Measurements from ENCODE around the gene SDF4. TPM values are rescaled to one million over a fixed set of nuclear protein-coding genes. Genes with fewer than 3 reads are reported as not detected.
"Not testable (repeated sequence)": the region's sequence is repeated elsewhere in the genome, so short reads cannot be mapped to it uniquely, and the experiment has no call there.

Gene SDF4
- polyA plus RNA-seq, 12 donors: 71.1 to 160 (median 81.8) TPM; not detected in 1

GRCh38 chr1:1179983-1180861, 51.6 kb downstream of the SDF4 start:
- no peak for DNase-seq

GRCh38 chr1:1179346-1179982, 52.3 kb downstream of the SDF4 start:
- no peak for DNase-seq

GRCh38 chr1:1178794-1179331, 52.9 kb downstream of the SDF4 start:
- DNase-seq: no peak

GRCh38 chr1:1177452-1178206, 54.2 kb downstream of the SDF4 start:
- DNase-seq: no peak

- no peak for DNase-seq
These were observed 54.9 kb downstream of the SDF4 start for GRCh38 chr1:1176931-1177330.

- DNase-seq: not testable (repeated sequence)
These were observed 55.6 kb downstream of the SDF4 start for GRCh38 chr1:1176063-1176761.

- no peak for DNase-seq
These were observed 56.4 kb downstream of the SDF4 start for GRCh38 chr1:1175221-1176062.

GRCh38 chr1:1173793-1174415, 57.9 kb downstream of the SDF4 start, which contains the start of gene TTLL10:
Gene TTLL10, plus strand, starts transcription at chr1:1173880. Its CDS starts 5,336 bp downstream, at chr1:1179216.
- no peak for DNase-seq

- DNase-seq: no peak
These were observed 58.6 kb downstream of the SDF4 start for GRCh38 chr1:1173061-1173792.

- DNase-seq: no peak
These were observed 60.1 kb downstream of the SDF4 start for GRCh38 chr1:1171546-1172340.

GRCh38 chr1:1171161-1171545, 60.6 kb downstream of the SDF4 start:
- DNase-seq: no peak

- no peak for DNase-seq
These were observed 61.3 kb downstream of the SDF4 start for GRCh38 chr1:1170215-1171091.

- DNase-seq: no peak
These were observed 62.2 kb downstream of the SDF4 start for GRCh38 chr1:1169429-1170214.

- DNase-seq: no peak
These were observed 63.1 kb downstream of the SDF4 start for GRCh38 chr1:1168451-1169411.

GRCh38 chr1:1167841-1168450, 63.9 kb downstream of the SDF4 start:
- DNase-seq: no peak
